Activated naive CD4-positive, alpha-beta T cell treated with anti-CD3 and anti-CD28 coated beads, Interleukin-2, amount 50 U/mL, for 72 hours (primary cell): Measurements from ENCODE around the gene ME3. TPM values are rescaled to one million over a fixed set of nuclear protein-coding genes. Genes with fewer than 3 reads are reported as not detected.
"Not testable (repeated sequence)": the region's sequence is repeated elsewhere in the genome, so short reads cannot be mapped to it uniquely, and the experiment has no call there.

Source experiments
- ATAC-seq, 2 donors: fragments of 150-1000 bp; cut with Tn5 transposase; 2 replicates each; pipeline ENCODE4 v1.10.0; 2021; ENCODE audit warnings: mild to moderate bottlenecking in 2 of 2, moderate library complexity in 2 of 2
- DNase-seq, 2 donors: peaks; one replicate each; pipeline ENCODE4 v3.0.0; 2021 to 2022; ENCODE audit warnings: low spot score in 2 of 2
- H3K27ac Mint-ChIP-seq, 2 donors: one replicate each; pipeline ENCODE4 v1.8.0; 2022; ENCODE audit warnings: mild to moderate bottlenecking in 2 of 2, mixed read lengths in 2 of 2
- H3K36me3 Mint-ChIP-seq, 2 donors: one replicate each; pipeline ENCODE4 v1.8.0; 2022; ENCODE audit warnings: mixed read lengths in 2 of 2
- H3K9me3 Mint-ChIP-seq, 2 donors: one replicate each; pipeline ENCODE4 v1.8.0; 2022; ENCODE audit warnings: mixed read lengths in 2 of 2
- total RNA-seq, 2 donors: library from RNA; stranded (reverse); gene quantifications; one replicate each; pipeline ENCODE4 v1.2.3, GENCODE V29; 2022

Gene ME3
- total RNA-seq, 2 donors from 2014 or later: 5.5 to 16.2 TPM

GRCh38 chr11:86422371-86422770 lies 250.0 kb downstream of the ME3 start:
- peaks cover 0 to 2% of the 10 kb centered on the region in 2 donors for H3K9me3 Mint-ChIP-seq
- DNase-seq (no peak), ATAC-seq (no peak)
- no peak overlapping the region for H3K27ac Mint-ChIP-seq
- no peaks in the 10 kb centered on the region for H3K36me3 Mint-ChIP-seq

- H3K9me3 Mint-ChIP-seq: peaks cover 0 to 2% of the 10 kb centered on the region in 2 donors
- ATAC-seq (no peak), DNase-seq (no peak)
- no peak overlapping the region for H3K27ac Mint-ChIP-seq
- H3K36me3 Mint-ChIP-seq: no peaks in the 10 kb centered on the region
Observed at GRCh38 chr11:86421946-86422345, 250.5 kb downstream of the ME3 start.

GRCh38 chr11:86418917-86419316 lies 253.5 kb downstream of the ME3 start:
- DNase-seq (no peak), ATAC-seq (peak; percentile 45 to 86)
- no peaks in the 10 kb centered on the region for H3K36me3 Mint-ChIP-seq
- H3K9me3 Mint-ChIP-seq: no peaks in the 10 kb centered on the region
- H3K27ac Mint-ChIP-seq: no peak overlapping the region

GRCh38 chr11:86418513-86418912 lies 253.9 kb downstream of the ME3 start:
- no peak overlapping the region for H3K27ac Mint-ChIP-seq
- H3K9me3 Mint-ChIP-seq: no peaks in the 10 kb centered on the region
- DNase-seq (no peak), ATAC-seq (peak in 1 of 2 donors; percentile 65)
- no peaks in the 10 kb centered on the region for H3K36me3 Mint-ChIP-seq

GRCh38 chr11:86418106-86418505 lies 254.3 kb downstream of the ME3 start:
- no peak for DNase-seq
- ATAC-seq: no peak
- no peaks in the 10 kb centered on the region for H3K36me3 Mint-ChIP-seq
- H3K9me3 Mint-ChIP-seq: no peaks in the 10 kb centered on the region
- no peak overlapping the region for H3K27ac Mint-ChIP-seq

- not testable (repeated sequence) for H3K27ac Mint-ChIP-seq, ATAC-seq, H3K36me3 Mint-ChIP-seq, H3K9me3 Mint-ChIP-seq, DNase-seq
Observed at GRCh38 chr11:86416951-86417350, 255.5 kb downstream of the ME3 start.

- no peak for DNase-seq
- no peaks in the 10 kb centered on the region for H3K36me3 Mint-ChIP-seq
- no peak overlapping the region for H3K27ac Mint-ChIP-seq
- H3K9me3 Mint-ChIP-seq: no peaks in the 10 kb centered on the region
- ATAC-seq: no peak
Observed at GRCh38 chr11:86416494-86416893, 255.9 kb downstream of the ME3 start.

- Mint-ChIP-seq H3K36me3 (no peaks in the 10 kb centered on the region), H3K9me3 (no peaks in the 10 kb centered on the region), H3K27ac (no peak overlapping the region)
- DNase-seq (no peak), ATAC-seq (no peak)
Observed at GRCh38 chr11:86415026-86415425, 257.4 kb downstream of the ME3 start.

GRCh38 chr11:86414032-86414431 lies 258.4 kb downstream of the ME3 start:
- H3K27ac Mint-ChIP-seq: no peak overlapping the region
- no peaks in the 10 kb centered on the region for H3K9me3 Mint-ChIP-seq
- no peak for DNase-seq
- ATAC-seq: no peak
- no peaks in the 10 kb centered on the region for H3K36me3 Mint-ChIP-seq

GRCh38 chr11:86408845-86409244 lies 263.6 kb downstream of the ME3 start:
- Mint-ChIP-seq H3K27ac (no peak overlapping the region), H3K36me3 (no peaks in the 10 kb centered on the region), H3K9me3 (no peaks in the 10 kb centered on the region)
- no peak for ATAC-seq
- no peak for DNase-seq

GRCh38 chr11:86403458-86403857 lies 269.0 kb downstream of the ME3 start:
- Mint-ChIP-seq H3K9me3 (no peaks in the 10 kb centered on the region), H3K36me3 (no peaks in the 10 kb centered on the region), H3K27ac (no peak overlapping the region)
- ATAC-seq: no peak
- no peak for DNase-seq

- Mint-ChIP-seq H3K36me3 (no peaks in the 10 kb centered on the region), H3K27ac (no peak overlapping the region), H3K9me3 (no peaks in the 10 kb centered on the region)
- no peak for DNase-seq
- no peak for ATAC-seq
Observed at GRCh38 chr11:86398106-86398505, 274.3 kb downstream of the ME3 start.

GRCh38 chr11:86397351-86397750 lies 275.1 kb downstream of the ME3 start:
- Mint-ChIP-seq H3K36me3 (no peaks in the 10 kb centered on the region), H3K9me3 (no peaks in the 10 kb centered on the region), H3K27ac (no peak overlapping the region)
- ATAC-seq (no peak), DNase-seq (no peak)

GRCh38 chr11:86396396-86396795 lies 276.0 kb downstream of the ME3 start:
- Mint-ChIP-seq H3K36me3 (no peaks in the 10 kb centered on the region), H3K9me3 (no peaks in the 10 kb centered on the region), H3K27ac (no peak overlapping the region)
- DNase-seq: no peak
- no peak for ATAC-seq

- no peaks in the 10 kb centered on the region for H3K9me3 Mint-ChIP-seq
- no peak overlapping the region for H3K27ac Mint-ChIP-seq
- DNase-seq (no peak), ATAC-seq (no peak)
- H3K36me3 Mint-ChIP-seq: no peaks in the 10 kb centered on the region
Observed at GRCh38 chr11:86395061-86395551, 277.3 kb downstream of the ME3 start.

Other genes with a start within 250 kb of the ME3 start
- 1 to 10 TPM; 1.6 to 2.0 TPM for gene PRSS23, start 127.9 kb upstream of the ME3 start, total RNA-seq